ENCODE results near the gene SSH2.
A peak's percentile ranks its signal among the peaks of the same experiment; 100 is the strongest.
"Not testable (repeated sequence)": the region's sequence is repeated elsewhere in the genome, so short reads cannot be mapped to it uniquely, and the experiment has no call there.

SSH2 gene

GRCh38 chr17:29927546-29927945 is 2.5 kb downstream of the SSH2 start:
- DNase-seq = no peak

GRCh38 chr17:29924786-29925185 is 5.2 kb downstream of the SSH2 start:
- no peak for DNase-seq

- DNase-seq = no peak
Observed at GRCh38 chr17:29918922-29919856, 10.8 kb downstream of the SSH2 start.

GRCh38 chr17:29918016-29918415 is 12.0 kb downstream of the SSH2 start:
- DNase-seq = no peak

GRCh38 chr17:29914819-29915537 is 15.1 kb downstream of the SSH2 start:
- no peak for DNase-seq

GRCh38 chr17:29911641-29912177 is 18.3 kb downstream of the SSH2 start:
- DNase-seq = no peak

- no peak for DNase-seq
Observed at GRCh38 chr17:29909236-29910003, 20.6 kb downstream of the SSH2 start.

GRCh38 chr17:29906969-29907368 is 23.1 kb downstream of the SSH2 start:
- DNase-seq = no peak

- no peak for DNase-seq
Observed at GRCh38 chr17:29905879-29906167, 24.2 kb downstream of the SSH2 start.

GRCh38 chr17:29905086-29905878 is 24.7 kb downstream of the SSH2 start:
- no peak for DNase-seq

GRCh38 chr17:29903471-29903870 is 26.6 kb downstream of the SSH2 start:
- no peak for DNase-seq

- not testable (repeated sequence) for DNase-seq
Observed at GRCh38 chr17:29897136-29897535, 32.9 kb downstream of the SSH2 start.

GRCh38 chr17:29892201-29892600 is 37.8 kb downstream of the SSH2 start:
- DNase-seq = no peak

- DNase-seq = no peak
Observed at GRCh38 chr17:29891131-29891530, 38.9 kb downstream of the SSH2 start.

- DNase-seq = peak; percentile 17
Observed at GRCh38 chr17:29885031-29885640, 44.9 kb downstream of the SSH2 start.

- no peak for DNase-seq
Observed at GRCh38 chr17:29883497-29883896, 46.5 kb downstream of the SSH2 start.

- no peak for DNase-seq
Observed at GRCh38 chr17:29881256-29881655, 48.8 kb downstream of the SSH2 start.

GRCh38 chr17:29880031-29880430 is 50.0 kb downstream of the SSH2 start:
- no peak for DNase-seq

GRCh38 chr17:29874931-29875596 is 55.0 kb downstream of the SSH2 start:
- no peak for DNase-seq

GRCh38 chr17:29874358-29874757 is 55.7 kb downstream of the SSH2 start:
- peak; percentile 19 for DNase-seq

GRCh38 chr17:29873476-29873875 is 56.6 kb downstream of the SSH2 start:
- DNase-seq = no peak

Measured in GF-D8 (cell line).